ENCODE data around the gene ARID4A.
"Not testable (repeated sequence)": the region's sequence is repeated elsewhere in the genome, so short reads cannot be mapped to it uniquely, and the experiment has no call there.

The ARID4A gene, protein sequence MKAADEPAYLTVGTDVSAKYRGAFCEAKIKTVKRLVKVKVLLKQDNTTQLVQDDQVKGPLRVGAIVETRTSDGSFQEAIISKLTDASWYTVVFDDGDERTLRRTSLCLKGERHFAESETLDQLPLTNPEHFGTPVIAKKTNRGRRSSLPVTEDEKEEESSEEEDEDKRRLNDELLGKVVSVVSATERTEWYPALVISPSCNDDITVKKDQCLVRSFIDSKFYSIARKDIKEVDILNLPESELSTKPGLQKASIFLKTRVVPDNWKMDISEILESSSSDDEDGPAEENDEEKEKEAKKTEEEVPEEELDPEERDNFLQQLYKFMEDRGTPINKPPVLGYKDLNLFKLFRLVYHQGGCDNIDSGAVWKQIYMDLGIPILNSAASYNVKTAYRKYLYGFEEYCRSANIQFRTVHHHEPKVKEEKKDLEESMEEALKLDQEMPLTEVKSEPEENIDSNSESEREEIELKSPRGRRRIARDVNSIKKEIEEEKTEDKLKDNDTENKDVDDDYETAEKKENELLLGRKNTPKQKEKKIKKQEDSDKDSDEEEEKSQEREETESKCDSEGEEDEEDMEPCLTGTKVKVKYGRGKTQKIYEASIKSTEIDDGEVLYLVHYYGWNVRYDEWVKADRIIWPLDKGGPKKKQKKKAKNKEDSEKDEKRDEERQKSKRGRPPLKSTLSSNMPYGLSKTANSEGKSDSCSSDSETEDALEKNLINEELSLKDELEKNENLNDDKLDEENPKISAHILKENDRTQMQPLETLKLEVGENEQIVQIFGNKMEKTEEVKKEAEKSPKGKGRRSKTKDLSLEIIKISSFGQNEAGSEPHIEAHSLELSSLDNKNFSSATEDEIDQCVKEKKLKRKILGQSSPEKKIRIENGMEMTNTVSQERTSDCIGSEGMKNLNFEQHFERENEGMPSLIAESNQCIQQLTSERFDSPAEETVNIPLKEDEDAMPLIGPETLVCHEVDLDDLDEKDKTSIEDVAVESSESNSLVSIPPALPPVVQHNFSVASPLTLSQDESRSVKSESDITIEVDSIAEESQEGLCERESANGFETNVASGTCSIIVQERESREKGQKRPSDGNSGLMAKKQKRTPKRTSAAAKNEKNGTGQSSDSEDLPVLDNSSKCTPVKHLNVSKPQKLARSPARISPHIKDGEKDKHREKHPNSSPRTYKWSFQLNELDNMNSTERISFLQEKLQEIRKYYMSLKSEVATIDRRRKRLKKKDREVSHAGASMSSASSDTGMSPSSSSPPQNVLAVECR

DNA sequence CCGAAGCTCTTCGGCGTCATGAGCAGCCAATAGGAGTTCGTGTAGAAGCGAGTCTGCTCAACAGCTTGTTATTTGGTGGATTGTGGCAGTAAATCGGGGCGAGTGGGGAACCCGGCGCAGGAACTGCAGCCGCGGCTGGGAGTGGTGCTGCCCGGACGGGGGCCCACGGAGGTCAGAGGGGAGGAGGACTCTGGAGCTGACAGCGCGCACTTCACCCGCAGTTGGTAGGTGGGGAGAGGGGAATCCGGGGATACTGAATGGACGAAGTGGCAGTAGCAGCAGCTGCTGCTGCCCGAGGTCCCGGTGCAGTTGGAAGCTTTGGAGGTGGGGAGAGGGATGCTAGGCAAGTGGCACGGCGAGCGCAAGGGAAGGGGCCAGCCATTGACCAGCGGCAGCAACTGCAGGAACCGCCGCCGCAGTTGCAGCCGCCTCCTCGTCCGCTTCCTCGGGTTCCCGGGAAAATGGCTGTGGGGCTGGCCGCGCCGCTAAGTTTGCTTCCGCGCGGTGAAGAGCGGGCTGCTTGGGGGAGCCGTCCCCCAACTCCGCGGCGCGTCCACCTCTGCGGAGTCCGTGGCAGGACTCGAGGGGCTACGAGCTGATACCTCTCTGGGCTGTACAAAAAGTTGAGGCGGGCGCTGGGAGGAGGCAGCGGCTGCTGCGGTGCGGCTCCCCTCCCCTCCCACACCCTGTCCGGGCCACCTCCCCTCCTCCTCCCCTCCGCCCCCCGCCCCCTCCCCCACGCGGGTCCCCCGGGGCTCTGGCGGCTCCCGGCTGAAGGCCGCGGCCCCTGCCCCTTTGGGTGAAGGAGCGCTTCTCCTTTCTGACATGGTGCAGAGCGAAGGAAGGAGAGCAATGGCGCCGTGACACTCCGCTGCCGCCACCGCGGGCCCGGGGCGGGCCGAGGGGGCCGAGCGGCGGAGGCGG lies at the start of gene ARID4A:
ARID4A (plus strand) TSS at position 79 of the 924 bp plus-strand sequence. CDS start 1,300 bp downstream, outside the sequence.
- DNase-seq = no peak

DNA sequence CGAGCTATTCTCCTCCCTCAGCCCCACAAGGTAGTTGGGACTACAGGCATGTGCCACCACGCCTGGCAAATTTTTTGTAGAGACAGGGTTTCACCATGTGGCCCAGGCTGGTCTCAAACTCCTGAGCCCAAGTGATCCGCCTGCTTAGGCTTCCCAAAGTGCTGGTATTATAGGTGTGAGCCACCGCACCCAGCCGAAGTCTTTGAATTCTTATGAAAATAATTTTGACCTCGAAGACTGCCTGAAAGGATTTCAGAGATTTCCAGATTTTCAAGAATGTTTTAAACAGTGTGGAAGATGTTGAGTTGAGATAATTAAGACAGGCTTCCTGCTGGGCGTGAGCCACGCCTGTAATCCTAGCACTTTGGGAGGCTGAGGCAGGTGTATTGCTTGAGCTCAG lies 48.7 kb upstream of the ARID4A start:
- no peak for DNase-seq

DNA sequence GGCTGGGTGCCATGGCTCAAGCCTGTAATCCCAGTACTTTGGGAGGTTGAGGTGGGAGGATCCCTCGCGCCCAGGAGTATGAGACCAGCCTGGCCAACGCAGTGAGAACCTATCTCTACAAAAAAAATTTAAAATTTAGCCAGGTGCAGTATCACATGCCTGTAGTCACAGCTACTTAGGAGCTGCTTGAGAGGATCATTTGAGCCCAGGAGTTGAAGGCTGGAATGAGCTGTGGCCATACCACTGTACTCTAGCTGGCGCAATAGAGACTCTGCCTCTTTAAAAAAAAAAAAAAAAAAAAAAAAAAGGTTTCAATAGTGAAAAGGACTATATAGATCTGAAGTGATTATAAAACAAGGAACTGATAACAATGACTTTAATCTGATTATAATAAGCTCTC lies 40.2 kb upstream of the ARID4A start:
- DNase-seq = no peak

DNA sequence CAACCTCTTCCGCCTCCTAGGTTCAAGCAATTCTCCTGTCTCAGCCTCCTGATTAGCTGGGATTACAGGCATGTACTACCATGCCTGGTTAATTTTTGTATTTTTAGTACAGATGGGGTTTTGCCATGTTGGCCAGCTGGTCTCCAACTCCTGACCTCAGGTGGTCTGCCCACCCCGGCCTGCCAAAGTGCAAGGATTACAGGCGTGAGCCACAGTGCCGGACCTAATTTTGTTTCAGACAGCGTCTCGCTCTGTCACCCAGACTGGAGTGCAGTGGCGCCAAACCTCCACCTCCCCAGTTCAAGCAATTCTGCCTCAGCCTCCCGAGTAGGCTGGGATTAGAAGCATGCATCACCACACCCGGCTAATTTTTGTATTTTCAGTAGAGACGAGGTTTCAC lies 36.4 kb upstream of the ARID4A start:
- DNase-seq = not testable (repeated sequence)

DNA sequence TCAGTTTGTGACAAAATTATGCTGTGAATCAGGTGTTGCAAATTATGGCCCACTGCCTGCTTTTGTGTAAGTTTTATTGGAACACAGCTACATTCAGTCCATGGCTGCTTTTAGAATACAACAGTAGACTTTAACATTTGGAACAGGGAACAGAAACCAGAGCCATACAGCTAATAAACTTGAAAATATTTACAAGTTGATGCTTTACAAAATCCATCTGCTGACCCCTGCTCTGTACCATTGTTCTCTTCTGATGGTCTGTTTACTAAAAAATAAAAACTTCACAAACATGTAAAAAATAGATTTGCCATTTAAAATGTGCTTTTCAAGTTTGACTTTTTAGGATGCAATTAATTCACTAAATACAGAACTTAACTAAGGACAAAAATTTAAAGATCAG lies 33.0 kb upstream of the ARID4A start:
- no peak for DNase-seq

DNA sequence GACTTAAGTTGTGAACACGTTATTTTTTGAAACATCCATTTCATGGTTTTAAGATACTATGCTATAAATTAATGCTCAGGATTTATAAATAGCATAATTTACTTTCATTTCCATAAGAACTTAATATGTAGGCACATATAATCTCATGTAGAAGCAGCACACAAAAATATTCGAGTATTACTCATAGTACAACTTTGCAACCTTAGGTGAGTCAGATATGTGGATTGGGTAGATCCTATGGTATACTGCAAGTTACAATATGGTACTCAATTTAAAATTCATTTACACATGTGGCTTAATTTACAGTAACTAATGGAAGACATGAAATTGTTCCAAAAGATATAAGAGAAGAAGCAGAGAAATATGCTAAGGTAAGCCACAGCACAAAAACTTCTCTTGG lies 27.7 kb upstream of the ARID4A start:
- no peak for DNase-seq

DNA sequence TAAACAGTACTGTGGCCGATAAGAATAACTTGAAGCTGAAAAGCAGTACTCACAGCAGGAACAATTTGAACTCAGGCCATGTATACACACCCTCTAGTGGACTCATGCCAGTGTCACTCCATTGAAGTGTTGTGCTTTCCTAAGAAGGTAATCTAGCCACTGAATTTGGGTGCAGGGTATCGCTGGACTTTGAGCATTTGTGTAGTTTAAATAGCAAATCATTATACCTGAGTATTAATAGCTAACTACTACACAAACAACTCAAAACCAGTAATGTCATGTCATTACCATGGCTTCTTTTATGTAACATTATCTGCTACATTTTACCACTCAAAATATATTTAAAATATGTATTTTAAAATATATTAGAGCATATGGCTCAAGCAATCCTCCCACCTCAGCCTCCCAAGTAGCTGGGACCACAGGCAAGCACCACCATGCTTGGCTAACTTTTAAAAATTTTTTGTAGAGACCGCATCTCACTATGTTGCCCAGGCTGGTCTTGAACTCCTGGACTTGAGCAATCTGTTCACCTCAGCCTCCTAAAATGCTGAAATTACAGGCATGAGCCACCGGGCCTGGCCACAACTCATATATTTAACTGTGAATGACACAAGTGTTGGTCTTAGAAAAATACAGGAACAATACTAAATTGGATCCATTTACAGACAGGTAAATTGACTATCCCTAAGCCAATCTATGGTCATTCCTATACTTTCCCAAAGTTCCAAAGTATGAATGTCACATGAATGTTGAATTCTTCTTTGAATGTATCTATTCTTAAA lies 25.6 kb upstream of the ARID4A start:
- no peak for DNase-seq

DNA sequence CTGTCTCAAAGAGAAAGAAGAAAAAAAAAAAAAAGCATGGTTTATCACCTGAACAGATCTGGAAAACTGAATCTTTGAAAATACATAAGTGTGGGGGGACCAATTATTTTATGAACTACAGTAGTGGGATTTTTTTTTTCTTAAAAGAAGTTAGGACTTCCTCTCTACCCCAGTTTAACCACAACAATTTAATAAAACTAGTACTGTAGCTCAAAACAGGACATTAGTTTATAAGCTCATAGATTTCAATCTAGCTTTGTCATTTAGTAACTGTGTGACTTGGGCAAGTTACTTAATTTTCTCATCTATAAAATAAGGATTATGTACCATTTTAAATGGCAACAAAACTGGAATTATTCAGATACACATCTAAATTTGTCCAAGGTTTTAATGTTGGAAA lies 23.5 kb upstream of the ARID4A start:
- no peak for DNase-seq

DNA sequence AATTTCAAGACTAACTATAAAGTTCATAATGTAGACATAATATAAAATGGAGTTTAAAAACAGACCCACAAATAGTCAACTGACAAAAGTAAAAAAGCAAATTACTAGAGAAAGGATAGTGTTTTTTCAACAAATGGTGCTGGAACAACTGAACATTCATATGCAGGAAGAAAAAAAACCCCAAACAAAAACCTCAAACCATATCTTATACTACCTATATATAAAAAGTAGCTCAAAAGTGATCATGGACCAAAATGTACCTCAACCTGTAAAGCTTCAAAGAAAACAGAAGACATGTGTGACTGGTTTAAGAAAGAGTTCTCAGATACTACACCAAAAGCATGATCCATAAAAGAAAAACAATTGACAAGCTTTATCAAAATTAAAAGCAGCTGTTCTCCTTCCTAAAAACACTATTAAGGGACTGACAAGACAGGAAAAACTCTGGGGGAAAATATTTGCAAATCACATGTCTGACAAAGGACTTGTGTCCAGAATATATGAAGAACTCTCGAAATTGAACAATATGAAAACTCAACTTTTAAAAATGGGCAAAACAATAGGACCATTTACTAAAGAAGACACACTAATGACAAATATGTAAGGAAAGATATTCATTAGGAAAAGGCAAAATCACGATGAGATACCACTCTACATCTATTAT lies 22.7 kb upstream of the ARID4A start:
- no peak for DNase-seq

DNA sequence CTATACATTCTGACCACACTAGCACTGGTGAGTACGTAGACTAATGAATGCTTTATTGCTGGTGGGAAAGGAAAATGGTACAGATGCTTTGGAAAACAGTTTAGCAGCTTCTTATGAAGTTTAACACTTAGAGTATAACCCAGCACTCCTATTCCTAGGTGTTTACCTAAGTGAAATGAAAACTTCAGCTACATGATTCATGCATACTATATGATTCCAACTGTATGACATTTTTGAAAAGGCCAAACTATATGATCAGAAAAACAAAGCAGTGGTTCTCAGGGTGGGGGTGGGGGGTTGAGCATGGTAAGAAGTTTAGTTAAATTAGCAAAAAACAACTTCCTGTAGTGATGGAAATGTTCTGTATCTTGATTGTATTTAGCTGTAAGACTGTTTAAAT lies 22.1 kb upstream of the ARID4A start:
- DNase-seq = no peak

DNA sequence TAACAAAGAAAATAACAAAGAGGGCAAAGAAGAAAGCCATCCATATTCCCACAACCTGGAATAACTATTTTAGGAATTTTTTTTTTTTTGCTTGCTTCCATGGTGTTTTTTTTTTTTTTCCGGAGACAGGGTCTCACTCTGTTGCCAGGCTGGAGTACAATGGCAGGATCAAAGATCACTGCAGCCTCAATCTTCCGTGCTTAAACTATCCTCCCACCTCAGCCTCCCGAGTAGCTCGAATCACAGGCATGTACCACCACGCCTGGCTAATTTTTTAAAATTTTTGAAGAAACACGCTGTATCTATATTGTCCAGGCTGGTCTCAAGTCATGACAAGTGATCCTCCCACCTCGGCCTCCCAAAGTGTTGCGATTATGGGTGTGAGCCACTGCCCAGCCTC lies 20.2 kb upstream of the ARID4A start:
- no peak for DNase-seq

DNA sequence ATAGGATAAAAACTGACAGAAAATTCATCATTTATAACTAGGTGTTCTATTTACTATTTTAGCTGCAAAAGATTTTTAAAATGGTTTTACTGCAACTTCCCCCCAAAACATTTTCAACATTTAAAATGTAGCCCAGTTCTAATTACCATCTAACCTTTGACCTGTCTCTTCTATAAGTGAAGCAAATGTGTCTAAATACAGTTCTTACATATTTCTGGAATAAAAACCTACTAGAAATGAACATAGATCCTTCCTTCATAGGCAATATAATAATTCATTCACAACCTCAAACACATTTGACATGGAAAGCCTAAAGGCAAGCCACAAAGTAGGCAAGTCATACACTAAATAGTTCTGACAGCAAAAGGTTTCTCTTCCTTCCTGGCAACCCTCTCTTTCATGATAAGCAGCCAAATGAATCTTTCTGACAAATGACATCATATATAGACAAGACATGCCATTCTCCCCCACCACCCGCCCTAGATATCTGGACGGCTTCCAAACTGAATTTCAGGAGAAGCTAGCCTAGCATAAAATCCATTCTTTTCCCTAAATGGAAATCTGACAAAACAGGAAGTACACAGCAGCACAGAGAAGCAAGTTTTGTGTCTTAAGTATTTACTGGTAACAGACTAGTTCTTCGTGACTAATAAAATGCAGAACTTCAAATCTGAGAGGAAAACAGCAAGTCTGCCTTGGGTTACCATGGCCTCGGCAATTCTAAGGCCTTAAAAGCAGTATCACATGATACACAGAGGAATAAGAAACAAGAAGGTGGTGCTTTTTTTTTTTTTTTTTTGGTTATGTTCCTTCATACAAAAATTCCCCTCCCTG lies 17.2 kb upstream of the ARID4A start:
- no peak for DNase-seq

DNA sequence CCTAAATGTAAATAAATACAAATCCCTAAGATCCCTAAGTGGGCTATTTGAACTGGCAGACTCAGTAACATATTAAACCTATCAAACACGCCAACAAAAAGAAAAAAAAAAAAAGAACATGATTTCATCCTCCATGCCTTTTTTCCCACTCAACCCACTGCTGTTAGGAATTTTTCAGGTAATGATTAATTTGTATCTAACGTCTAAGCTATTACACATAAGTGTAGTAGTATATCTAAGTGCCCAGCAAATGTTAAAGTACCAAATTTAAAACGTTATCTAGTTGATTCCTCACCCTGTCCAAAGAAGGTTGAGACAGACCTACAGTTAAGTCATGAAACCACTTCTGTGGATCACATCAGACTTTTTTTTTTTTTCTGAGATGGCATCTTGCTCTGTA lies 16.4 kb upstream of the ARID4A start:
- no peak for DNase-seq

DNA sequence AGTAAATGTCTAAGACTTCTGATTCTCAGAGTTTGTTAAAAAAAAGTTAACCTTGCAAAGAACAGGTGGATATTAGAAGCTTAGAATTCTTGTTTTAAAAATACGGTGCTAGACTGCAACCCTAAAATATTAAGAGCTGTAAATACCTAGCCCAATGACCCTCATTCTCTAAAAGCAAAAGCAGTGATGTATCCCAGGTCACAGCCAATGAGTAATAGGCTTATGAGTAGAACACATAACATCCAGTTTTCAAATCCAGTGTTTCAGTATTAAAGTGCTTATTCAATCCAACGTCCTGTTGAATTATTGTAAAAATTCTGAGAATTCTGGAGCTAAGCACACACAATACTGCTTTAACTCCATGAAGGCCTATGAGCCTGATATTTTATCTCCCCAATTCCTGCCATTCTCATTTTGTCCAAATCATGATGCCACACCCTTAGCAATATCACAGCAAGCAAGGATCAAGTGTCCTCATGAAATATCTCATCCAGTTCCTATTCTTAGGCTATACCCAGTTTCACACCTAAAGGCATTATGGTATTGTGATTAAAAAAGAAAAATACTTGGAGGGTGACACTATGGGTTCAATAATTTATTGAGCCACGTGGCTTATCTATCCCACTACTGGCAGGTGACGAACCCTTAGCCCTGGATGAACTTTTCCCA lies 15.3 kb upstream of the ARID4A start:
- no peak for DNase-seq

DNA sequence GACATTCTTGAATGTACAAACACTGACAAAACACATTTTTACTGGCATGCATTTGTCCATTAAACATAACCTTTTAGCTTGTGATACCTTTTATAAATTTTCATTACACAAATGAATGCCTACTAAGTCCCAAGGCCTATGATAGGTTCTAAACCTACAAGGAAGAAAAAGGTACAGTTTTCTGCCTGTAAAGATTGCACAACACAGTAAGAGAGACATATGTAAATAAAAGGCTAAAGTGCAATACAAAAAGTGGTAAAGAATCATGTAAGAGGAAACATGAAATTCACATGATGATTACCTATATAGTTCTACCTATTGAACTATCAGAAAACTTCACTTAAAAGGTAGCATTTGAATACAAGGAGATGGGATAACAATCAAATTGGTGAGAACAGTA lies 14.6 kb upstream of the ARID4A start:
- DNase-seq = no peak

DNA sequence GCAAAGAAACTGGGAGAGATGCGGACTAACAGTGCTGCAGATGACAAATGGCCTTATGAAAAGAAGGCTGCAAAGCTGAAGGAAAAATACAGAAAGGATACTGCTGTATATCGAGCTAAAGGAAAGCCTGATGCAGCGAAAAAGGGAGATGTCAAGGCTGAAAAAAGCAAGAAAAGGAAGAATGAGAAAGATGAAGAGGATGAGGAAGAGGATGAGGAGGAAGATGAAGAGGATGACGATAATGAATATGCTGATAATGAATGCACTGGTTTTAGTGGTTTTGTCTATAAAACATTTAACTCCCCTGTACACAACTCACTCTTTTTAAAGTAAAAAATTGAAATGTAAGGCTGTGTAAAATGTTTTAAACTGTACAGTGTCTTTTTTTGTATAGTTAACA lies 13.2 kb upstream of the ARID4A start:
- DNase-seq = no peak

DNA sequence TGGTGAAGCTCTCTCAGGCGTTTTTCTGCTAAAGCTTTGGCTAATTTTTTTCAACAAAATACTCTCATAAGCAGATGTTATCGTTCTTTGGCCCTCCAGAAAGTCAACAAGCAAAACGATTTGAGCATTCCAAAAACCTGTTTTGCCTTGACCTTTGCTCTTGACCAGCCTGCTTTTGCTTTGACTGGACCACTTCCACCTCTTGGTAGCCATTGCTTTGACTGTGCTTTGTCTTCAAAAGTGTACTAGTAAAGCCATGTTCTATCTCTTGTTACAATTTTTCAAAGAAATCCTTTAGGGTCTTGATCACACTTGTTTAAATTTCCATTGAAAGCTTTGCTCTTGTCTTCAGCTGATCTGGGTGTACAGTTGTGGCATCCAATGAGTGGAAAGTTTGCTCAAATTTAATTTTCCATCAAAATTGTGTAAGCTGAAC lies 10.7 kb upstream of the ARID4A start:
- no peak for DNase-seq

DNA sequence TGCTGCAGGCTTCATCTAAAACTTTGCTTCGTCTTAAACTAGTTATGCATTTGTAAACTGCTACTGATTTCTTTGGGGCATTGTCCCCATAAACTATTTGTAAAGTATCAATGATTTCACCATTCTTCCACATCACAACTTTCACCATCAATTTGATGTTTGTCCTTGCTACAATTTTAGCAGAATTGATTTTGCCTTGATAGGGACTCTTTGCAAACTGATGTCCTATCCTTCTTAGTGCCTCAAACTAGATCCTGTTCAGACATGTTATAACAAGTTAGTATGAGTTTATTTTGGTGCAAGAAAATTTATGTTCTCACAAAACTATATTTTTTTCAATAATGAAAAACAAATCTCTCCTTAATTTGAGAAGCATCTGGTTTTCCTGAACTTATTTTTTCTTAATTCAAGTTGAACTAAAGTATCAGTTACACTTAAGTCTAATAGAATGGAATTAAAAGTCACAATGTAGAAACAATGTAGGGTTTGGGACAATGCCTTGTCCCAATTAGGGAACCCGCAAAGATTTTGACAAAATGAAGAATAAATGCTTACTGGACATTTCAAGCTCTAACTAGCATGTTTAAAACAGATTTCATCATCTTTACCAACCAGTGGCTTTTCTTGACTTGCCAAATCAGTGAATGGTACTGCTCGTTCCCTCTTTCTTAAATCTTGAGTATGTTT lies 10.1 kb upstream of the ARID4A start:
- no peak for DNase-seq

DNA sequence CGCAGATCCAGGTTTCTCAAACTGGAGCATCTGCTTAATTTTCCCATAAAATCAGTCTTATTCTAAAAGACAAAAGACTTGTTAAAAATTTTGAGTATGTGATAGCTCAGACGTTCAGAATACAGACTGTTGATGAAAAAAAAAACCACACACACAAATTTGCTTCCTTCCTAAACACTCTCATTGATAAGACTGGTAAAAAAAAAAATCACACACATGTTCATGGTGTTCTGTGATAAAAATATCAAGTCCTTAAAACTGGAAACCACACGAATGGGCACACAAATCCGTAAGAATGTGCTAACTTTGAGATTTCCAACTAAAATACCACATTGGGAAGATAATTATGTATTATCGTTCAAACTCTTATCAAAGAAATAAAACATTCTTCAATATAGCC lies 6.7 kb upstream of the ARID4A start:
- DNase-seq = no peak

Measured in NCI-H1436 treated with DMSO at 0.1 percent for 48 hours (cell line).